ENCODE measurements around the gene RYR2. TPM values are rescaled to one million over a fixed set of nuclear protein-coding genes. Genes with fewer than 3 reads are reported as not detected.

Gene RYR2
- total and polyA plus RNA-seq, 8 donors: 1.6 to 6.9 (median 4.4) TPM

DNA sequence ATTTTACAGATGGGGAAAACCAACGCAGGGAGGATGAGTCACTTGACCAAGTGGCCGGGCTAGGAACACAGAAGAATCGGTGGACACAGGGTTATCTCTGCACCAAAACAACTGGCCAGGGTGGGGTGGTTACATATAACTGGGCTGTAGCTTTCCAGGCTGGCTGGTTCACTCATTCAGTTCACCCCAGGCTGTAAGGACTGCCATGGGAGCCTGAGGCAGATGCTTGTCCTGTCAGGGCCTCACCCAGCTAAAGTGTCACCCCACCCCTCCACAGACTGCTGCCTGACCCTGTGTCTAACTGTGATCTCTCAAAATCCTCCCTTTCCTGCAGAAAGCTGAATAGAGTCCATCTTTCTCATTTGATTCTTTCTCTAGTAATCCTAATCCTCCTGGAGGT lies 387.3 kb downstream of the RYR2 start:
- intact Hi-C loops (cut with DNase I): no loop called here
- ATAC-seq (no peak), DNase-seq (no peak), FAIRE-seq (no peak)
- no peak for TF ChIP-seq CTCF (IDR thresholded peaks at IDR 0.05)
- Histone ChIP-seq H3K27ac (no peak overlapping the region), H3K27me3 (no peaks in the 10 kb centered on the region), H3K36me3 (no peaks in the 10 kb centered on the region), H3K4me1 (no peaks in the 10 kb centered on the region), H3K9me3 (no peaks in the 10 kb centered on the region), H3K4me3 (no peak overlapping the region)
- 56 to 84% methylated on average over 3 of the region's 3 CpGs for WGBS, 2 donors

DNA sequence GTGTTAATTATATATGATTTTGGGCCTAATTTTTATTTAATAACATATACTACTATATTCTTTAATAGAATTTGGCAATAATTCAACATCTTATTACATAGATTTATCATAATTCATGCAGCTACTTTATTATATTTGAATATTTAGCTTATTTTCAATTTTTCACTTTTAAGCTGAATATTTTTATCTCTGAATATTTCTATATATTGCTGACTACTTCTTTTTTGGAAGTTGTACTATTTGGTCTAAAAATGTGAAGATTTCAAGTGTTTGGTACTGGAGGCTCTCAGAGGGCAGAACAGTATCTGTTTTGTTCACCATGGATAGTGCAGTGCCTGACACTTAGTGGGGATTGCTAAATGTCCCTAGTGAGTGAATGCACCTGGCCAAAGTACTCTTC lies 389.5 kb downstream of the RYR2 start:
- ATAC-seq: no peak
- Histone ChIP-seq H3K36me3 (no peaks in the 10 kb centered on the region), H3K4me1 (no peaks in the 10 kb centered on the region), H3K4me3 (no peak overlapping the region), H3K27ac (no peak overlapping the region), H3K9me3 (no peaks in the 10 kb centered on the region), H3K27me3 (no peaks in the 10 kb centered on the region)
- intact Hi-C loops (cut with DNase I): no loop called here
- no peak for FAIRE-seq
- no peak for DNase-seq
- TF ChIP-seq CTCF (IDR thresholded peaks at IDR 0.05): no peak

GRCh38 chr1:237440346-237440745 lies 398.4 kb downstream of the RYR2 start:
- 65 to 78% methylated on average over 2 of the region's 2 CpGs for WGBS, 2 donors
- Histone ChIP-seq H3K4me3 (no peak overlapping the region), H3K27me3 (no peaks in the 10 kb centered on the region), H3K4me1 (no peaks in the 10 kb centered on the region), H3K27ac (no peak overlapping the region), H3K36me3 (no peaks in the 10 kb centered on the region), H3K9me3 (no peaks in the 10 kb centered on the region)
- FAIRE-seq: no peak
- no peak for ATAC-seq
- no peak for DNase-seq
- intact Hi-C loops (cut with DNase I): no loop called here
- TF ChIP-seq CTCF (IDR thresholded peaks at IDR 0.05): no peak

- Histone ChIP-seq H3K4me3 (no peak overlapping the region), H3K4me1 (no peaks in the 10 kb centered on the region), H3K36me3 (no peaks in the 10 kb centered on the region), H3K9me3 (no peaks in the 10 kb centered on the region), H3K27ac (no peak overlapping the region), H3K27me3 (no peaks in the 10 kb centered on the region)
- no peak for ATAC-seq
- no peak for TF ChIP-seq CTCF (IDR thresholded peaks at IDR 0.05)
- WGBS, 2 donors: 32 to 49% methylated on average over 3 of the region's 3 CpGs
- no peak for FAIRE-seq
- intact Hi-C loops (cut with DNase I): no loop called here
- no peak for DNase-seq
Measured at GRCh38 chr1:237444120-237444790, 402.3 kb downstream of the RYR2 start.

DNA sequence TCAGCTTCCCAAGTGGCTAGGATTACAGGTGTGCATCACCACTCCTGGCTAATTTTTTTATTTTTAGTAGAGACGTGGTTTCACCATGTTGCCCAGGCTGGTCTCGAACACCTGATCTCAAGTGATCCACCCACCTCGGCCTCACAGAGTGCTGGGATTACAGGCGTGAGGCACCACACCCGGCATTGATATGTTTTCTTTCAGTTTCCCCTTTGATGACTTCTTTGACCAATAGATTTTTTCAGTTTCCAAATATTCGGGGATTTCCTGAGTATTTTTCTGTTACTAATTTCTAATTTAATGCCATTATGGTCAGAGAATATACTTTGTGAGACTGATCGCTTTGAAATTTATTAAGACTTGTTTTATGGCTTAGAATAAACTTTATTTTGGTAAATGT lies 406.1 kb downstream of the RYR2 start:
- Histone ChIP-seq H3K27ac (no peak overlapping the region), H3K4me1 (no peaks in the 10 kb centered on the region), H3K27me3 (no peaks in the 10 kb centered on the region), H3K4me3 (no peak overlapping the region), H3K9me3 (no peaks in the 10 kb centered on the region), H3K36me3 (no peaks in the 10 kb centered on the region)
- no peak for FAIRE-seq
- no peak for DNase-seq
- no peak for ATAC-seq
- intact Hi-C loops (cut with DNase I): no loop called here
- WGBS, 2 donors: 81 to 86% methylated on average over 7 of the region's 7 CpGs
- TF ChIP-seq CTCF (IDR thresholded peaks at IDR 0.05): no peak

Measured in pancreas (tissue), 10 donors.